Fibroblast of lung (primary cell): ENCODE results near the gene CXCL9. TPM values are rescaled to one million over a fixed set of nuclear protein-coding genes. Genes with fewer than 3 reads are reported as not detected.

Experiments used
- DNase-seq, 2 donors: peaks; one replicate each; pipeline versions ENCODE4 v3.0.0 to v3.0.0-alpha.2; 2010; ENCODE audit warnings: low read depth in 2 of 2
- H2AFZ ChIP-seq: 2 replicates; pipeline ENCODE4 v1.5.1; 2012; ENCODE audit warnings: low read length, control low read depth, inconsistent platforms
- H3K27ac ChIP-seq: 2 replicates; pipeline ENCODE4 v1.5.1; 2011; ENCODE audit warnings: low read length, control low read depth; ENCODE audit not compliant: insufficient read depth
- H3K27me3 ChIP-seq: 2 replicates; pipeline ENCODE4 v1.5.1; 2011; ENCODE audit warnings: mild to moderate bottlenecking, low read length; ENCODE audit not compliant: control insufficient read depth, insufficient read depth
- H3K36me3 ChIP-seq: 2 replicates; pipeline ENCODE4 v1.5.1; 2011; ENCODE audit warnings: low read length; ENCODE audit not compliant: control insufficient read depth, insufficient read depth
- H3K4me1 ChIP-seq: 2 replicates; pipeline ENCODE4 v1.5.1; 2011; ENCODE audit warnings: low read length; ENCODE audit not compliant: control insufficient read depth, insufficient read depth; ENCODE audit errors: extremely low read depth
- H3K4me2 ChIP-seq: 2 replicates; pipeline ENCODE4 v1.5.1; 2011; ENCODE audit warnings: low read length, control low read depth; ENCODE audit not compliant: insufficient read depth; ENCODE audit errors: extremely low read depth
- H3K4me3 ChIP-seq, 4 experiments: fragments of 200-600 bp in 1 of 4; sonication (generic) in 1 of 4; replicated peaks in 1 of 4; 2 replicates each; pipeline ENCODE4 v1.5.1; 2011 to 2016; ENCODE audit warnings: low read length in 4 of 4, low read depth in 3 of 4, mild to moderate bottlenecking in 3 of 4, control low read depth in 2 of 4, inconsistent platforms in 1 of 4, mixed read lengths in 1 of 4; ENCODE audit not compliant: insufficient read depth in 1 of 4; ENCODE audit errors: control extremely low read depth in 1 of 4
- H3K79me2 ChIP-seq: 2 replicates; pipeline ENCODE4 v1.5.1; 2012; ENCODE audit warnings: mild to moderate bottlenecking, low read length, inconsistent platforms; ENCODE audit not compliant: control insufficient read depth, insufficient read depth
- H3K9ac ChIP-seq: 2 replicates; pipeline ENCODE4 v1.5.1; 2011; ENCODE audit warnings: mild to moderate bottlenecking, low read length, control low read depth; ENCODE audit not compliant: insufficient read depth
- H3K9me3 ChIP-seq: 2 replicates; pipeline ENCODE4 v1.5.1; 2012; ENCODE audit warnings: low read depth, low read length; ENCODE audit not compliant: control insufficient read depth, insufficient read depth
- H4K20me1 ChIP-seq: 2 replicates; pipeline ENCODE4 v1.5.1; 2011; ENCODE audit warnings: low read length; ENCODE audit not compliant: control insufficient read depth, insufficient read depth; ENCODE audit errors: extremely low read depth
- CTCF ChIP-seq, 2 donors: IDR thresholded peaks in 1 of 2; conservative IDR thresholded peaks in 1 of 2; 1 replicate in 1 of 2; 2 replicates in 1 of 2; pipeline ENCODE4 v1.5.1; 2011 to 2012; ENCODE audit warnings: low read length in 2 of 2, control low read depth in 1 of 2, inconsistent platforms in 1 of 2, low read depth in 1 of 2, mild to moderate bottlenecking in 1 of 2
- EZH2 ChIP-seq: IDR thresholded peaks from 2 replicates; pipeline ENCODE4 v1.5.1; 2012; ENCODE audit warnings: low read length, control low read depth, mild to moderate bottlenecking; ENCODE audit errors: missing control alignments
- polyA plus RNA-seq, 2 donors: library from polyadenylated mRNA; depleted of rRNA in 1 of 2; stranded (reverse) in 1 of 2; unstranded in 1 of 2; fragments of >200 nt; gene quantifications; 2 replicates each; pipeline ENCODE4 v1.2.1, GENCODE V29; 2011 to 2012; ENCODE audit warnings: missing spikeins in 1 of 2
- total RNA-seq: library from RNA; depleted of rRNA; stranded (reverse); fragments of >200 nt; gene quantifications from 2 replicates; pipeline ENCODE4 v1.2.1, GENCODE V29; 2014

CXCL9 gene
- total and polyA plus RNA-seq, 2 donors (not counting 1 experiment from before 2014, with no cell fraction given): not detected

DNA sequence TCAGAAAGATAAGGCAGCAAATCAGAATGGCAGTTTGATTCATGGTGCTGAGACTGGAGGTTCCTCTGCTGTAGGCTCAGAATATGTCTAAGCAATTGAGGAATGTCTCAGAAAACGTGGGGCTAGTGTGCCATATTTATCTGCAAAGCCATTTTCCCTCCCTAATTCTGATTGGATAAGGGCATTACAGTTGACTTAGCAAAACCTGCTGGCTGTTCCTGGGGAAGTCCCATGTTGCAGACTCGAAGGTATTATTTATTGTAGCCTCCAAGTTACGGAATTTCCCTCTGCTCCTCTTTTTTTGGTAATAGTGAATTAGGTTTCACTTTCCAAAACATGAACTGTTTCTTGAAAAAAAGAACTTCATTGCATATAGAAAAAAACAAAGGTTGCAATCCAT is 16.1 kb upstream of the CXCL9 start, which contains the start of gene CXCL10:
TSS of gene CXCL10 (minus strand) at position 109 of the 400 bp plus-strand sequence. CDS start at position 43, 66 bp downstream.
- H3K4me1 ChIP-seq: no peaks in the 10 kb centered on the region
- H3K4me3 ChIP-seq: no peak within 1 kb of the TSS
- H3K9me3 ChIP-seq: no peaks in the 10 kb centered on the region
- H3K9ac ChIP-seq: no peak within 1 kb of the TSS
- no peak for DNase-seq
- no peaks in the 10 kb centered on the region for H4K20me1 ChIP-seq
- H2AFZ ChIP-seq: no peak within 1 kb of the TSS
- H3K79me2 ChIP-seq: no peaks in the 10 kb centered on the region
- no peak within 1 kb of the TSS for H3K27ac ChIP-seq
- TF ChIP-seq EZH2: no peak
- no peak for TF ChIP-seq CTCF (conservative IDR thresholded peaks at IDR 0.05 in 1 of 2, IDR thresholded peaks at IDR 0.05 in 1 of 2; ENCODE audit: low read depth in 1 of 2, low read length in 2 of 2)
- H3K36me3 ChIP-seq: no peaks in the 10 kb centered on the region
- no peak within 1 kb of the TSS for H3K4me2 ChIP-seq
- no peaks in the 10 kb centered on the region for H3K27me3 ChIP-seq

DNA sequence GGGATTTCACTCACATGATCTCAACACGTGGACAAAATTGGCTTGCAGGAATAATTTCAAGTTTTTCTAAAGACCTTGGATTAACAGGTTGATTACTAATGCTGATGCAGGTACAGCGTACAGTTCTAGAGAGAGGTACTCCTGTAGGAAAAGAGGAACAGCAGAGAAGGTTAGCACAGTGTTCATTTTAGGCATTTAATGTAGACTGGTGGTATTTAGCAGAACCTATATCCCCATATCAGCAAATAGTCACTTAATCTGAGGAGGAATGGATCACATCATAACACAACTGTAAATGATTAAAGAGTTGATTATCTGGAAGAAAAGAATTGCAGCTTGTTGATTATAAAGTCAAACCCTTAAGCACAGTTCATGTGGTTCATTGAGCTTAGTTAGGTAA is 15.4 kb upstream of the CXCL9 start:
- Histone ChIP-seq H3K36me3 (no peaks in the 10 kb centered on the region), H3K27ac (no peak overlapping the region), H3K4me3 (no peak overlapping the region), H2AFZ (no peak overlapping the region), H3K9me3 (no peaks in the 10 kb centered on the region), H3K4me1 (no peaks in the 10 kb centered on the region), H3K79me2 (no peaks in the 10 kb centered on the region), H3K27me3 (no peaks in the 10 kb centered on the region), H3K9ac (no peak overlapping the region), H4K20me1 (no peaks in the 10 kb centered on the region), H3K4me2 (no peak overlapping the region)
- no peak for TF ChIP-seq CTCF (conservative IDR thresholded peaks at IDR 0.05 in 1 of 2, IDR thresholded peaks at IDR 0.05 in 1 of 2; ENCODE audit: low read depth in 1 of 2, low read length in 2 of 2)
- no peak for TF ChIP-seq EZH2
- no peak for DNase-seq

DNA sequence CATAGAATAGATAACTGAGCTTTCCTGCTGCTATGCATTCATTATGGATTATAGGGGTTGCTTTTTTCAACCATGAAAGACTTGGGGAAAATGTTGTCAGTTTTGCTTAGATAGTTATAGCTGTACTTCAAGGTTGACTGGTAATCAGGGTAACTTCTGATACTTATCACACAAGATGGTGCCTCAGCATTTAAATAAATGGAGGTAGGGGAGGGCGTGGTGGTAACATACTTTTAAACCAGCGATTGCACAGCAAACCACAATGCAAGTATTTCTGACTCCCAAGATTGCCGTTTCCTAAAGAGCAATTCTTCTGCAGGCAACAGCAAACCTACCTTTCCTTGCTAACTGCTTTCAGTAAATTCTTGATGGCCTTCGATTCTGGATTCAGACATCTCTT is 14.7 kb upstream of the CXCL9 start:
- Histone ChIP-seq H2AFZ (no peak overlapping the region), H3K27me3 (no peaks in the 10 kb centered on the region), H3K4me3 (no peak overlapping the region), H3K4me1 (no peaks in the 10 kb centered on the region), H3K9ac (no peak overlapping the region), H3K27ac (no peak overlapping the region), H3K4me2 (no peak overlapping the region), H3K79me2 (no peaks in the 10 kb centered on the region), H4K20me1 (no peaks in the 10 kb centered on the region), H3K9me3 (no peaks in the 10 kb centered on the region), H3K36me3 (no peaks in the 10 kb centered on the region)
- DNase-seq: no peak
- no peak for TF ChIP-seq EZH2
- no peak for TF ChIP-seq CTCF (conservative IDR thresholded peaks at IDR 0.05 in 1 of 2, IDR thresholded peaks at IDR 0.05 in 1 of 2; ENCODE audit: low read depth in 1 of 2, low read length in 2 of 2)
